GM18858 (cell line): Measurements from ENCODE around the gene RIT1.
"Not testable (repeated sequence)": the region's sequence is repeated elsewhere in the genome, so short reads cannot be mapped to it uniquely, and the experiment has no call there.

Source experiments
- ATAC-seq: cut with Tn5 transposase; IDR thresholded peaks from one replicate; pipeline ENCODE4 v1.9.1; 2021; ENCODE audit not compliant: unreplicated experiment

The RIT1 gene

DNA sequence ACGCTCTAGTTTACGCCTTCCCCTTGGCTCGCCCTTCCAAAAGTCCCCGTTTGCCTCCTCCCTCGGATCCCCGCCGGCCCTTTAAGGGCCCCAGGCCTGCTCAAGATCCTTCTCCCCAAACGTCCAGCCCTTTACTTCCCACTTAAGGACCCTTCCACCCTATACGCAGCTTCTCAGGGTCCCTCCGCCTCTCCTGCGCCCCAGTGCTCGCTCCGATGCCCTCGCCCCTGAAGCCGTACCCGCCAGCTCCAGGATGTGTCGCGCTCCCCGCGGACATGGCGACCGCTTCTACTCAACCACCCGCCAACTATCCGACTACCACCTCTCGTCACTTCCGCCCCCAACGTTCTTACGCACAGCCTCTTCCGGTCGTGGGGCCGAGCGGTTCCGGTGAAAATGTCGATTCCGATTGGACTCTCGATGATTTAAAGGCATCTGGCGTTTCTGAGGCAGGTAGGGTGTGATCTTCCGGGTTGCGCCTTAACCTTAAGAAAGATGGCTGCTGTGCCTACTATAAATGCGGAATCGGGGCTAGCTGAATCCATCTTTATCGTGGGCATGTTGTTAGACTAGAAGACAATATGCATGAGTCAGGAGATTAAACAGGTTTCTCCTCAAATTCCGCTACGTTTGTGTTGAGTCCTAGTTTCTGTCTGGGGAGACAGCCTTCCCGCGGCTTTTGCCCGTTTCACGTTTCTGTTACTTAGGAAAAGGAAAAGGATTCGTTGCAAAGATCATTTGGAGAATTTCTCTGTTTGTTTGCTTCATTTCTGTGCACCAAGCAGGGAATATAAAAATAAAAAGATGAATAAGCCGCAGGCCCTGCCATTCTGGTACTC is 23.2 kb upstream of the RIT1 start, which contains the start of gene KHDC4:
TSS of gene KHDC4 (minus strand) at position 317 of the 839 bp plus-strand sequence. CDS start at position 277, 40 bp downstream.
- peak; percentile 58 for ATAC-seq

GRCh38 chr1:155933591-155934096 is 22.5 kb upstream of the RIT1 start:
- no peak for ATAC-seq

- no peak for ATAC-seq
Measured at GRCh38 chr1:155932487-155932886, 21.3 kb upstream of the RIT1 start.

GRCh38 chr1:155932081-155932480 is 20.9 kb upstream of the RIT1 start:
- no peak for ATAC-seq

- ATAC-seq, result no peak
Measured at GRCh38 chr1:155931332-155932038, 20.3 kb upstream of the RIT1 start.

DNA sequence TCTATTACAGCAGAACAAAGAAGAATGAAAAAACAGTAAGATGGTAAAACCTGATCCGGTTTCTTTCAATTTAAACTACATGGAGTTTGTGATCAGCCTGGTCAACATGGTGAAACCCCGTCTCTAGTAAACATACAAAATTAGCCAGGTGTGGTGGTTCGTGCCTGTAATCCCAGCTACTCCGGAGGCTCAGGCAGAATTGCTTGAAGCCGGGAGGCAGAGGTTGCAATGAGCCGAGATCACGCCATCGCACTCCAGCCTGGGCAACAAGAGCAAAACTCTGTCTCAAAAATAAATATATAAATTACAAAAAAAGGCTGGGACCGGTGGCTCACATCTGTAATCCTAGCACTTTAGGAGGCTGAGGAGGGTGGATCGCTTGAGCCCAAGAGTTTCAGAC is 19.6 kb upstream of the RIT1 start:
- not testable (repeated sequence) for ATAC-seq

- ATAC-seq, result no peak
Measured at GRCh38 chr1:155929057-155929456, 17.9 kb upstream of the RIT1 start.

GRCh38 chr1:155925506-155925905 is 14.4 kb upstream of the RIT1 start:
- ATAC-seq, result no peak

DNA sequence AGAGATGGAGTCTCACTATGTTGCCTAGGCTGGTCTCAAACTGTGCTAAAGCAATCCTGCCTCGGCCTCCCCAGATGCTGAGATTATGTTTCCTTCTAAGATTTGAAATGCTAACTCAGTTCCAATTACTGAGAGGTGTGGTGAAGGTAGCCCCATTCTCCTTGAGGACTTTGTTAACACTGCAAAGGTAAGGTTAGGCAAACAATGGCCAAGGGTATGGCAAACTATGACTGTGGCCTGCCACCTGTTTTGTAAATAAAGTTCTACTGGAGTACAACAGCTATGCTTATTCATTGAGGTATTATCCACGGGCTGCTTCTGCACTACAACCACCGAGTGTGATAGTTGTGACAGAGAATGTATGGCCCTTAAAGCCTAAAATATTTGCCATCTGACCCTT is 9.6 kb upstream of the RIT1 start:
- ATAC-seq, result no peak

DNA sequence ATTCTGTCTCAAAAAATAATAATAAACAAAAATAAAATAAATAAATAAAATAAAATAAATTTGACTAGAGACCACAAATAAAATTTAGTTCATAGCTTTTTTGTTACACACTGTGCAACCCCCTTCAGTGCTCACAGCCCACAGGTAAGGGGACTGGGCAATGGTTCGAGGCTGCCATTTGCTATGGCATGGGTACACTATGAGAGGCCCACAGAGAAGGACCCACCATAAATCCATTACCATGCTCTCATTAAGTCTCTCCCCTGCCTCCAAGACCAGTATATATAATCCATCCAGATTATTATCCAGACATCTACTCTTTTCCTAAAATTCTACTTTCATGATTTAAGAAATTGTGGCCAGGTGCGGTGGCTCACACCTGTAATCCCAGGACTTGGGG is 8.7 kb upstream of the RIT1 start:
- no peak for ATAC-seq

GRCh38 chr1:155918660-155919059 is 7.5 kb upstream of the RIT1 start:
- no peak for ATAC-seq

DNA sequence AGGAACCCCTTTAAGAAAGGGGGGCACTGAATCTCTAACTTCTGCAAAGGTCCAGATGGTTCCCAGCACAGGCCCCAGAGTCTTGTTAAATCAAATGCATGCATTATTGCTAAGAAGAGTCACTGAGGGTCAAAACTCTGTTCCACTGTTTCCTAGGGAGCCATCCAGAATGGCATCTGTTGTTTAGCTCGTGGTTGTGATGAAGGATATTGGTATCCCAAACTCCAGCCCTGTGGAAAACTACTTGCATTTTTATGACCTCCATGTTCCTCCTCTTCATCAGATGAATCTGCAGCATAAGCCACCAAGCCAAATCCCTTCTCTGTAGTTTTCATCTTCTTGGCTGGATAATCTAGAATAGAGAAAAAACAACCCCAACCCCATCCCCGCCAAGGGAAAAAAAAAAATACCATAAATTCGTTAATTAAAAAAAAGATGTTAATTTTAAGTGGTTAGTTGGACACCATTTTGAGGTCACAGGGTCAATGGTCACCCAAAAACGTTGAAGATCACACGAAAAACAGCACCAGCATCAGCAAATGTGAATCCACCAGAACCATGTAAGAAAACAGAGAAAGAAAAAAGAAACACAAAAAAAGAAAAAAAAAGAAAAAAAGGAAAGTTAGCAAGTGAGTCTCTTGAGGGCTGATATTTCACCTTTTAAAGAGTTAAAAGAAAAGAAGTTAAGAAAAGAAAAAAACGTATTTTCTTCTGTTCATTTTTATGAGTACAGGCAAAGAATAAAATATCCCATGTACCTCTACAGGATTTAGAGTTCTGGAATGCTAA is 3.0 kb upstream of the RIT1 start:
- no peak for ATAC-seq

- no peak for ATAC-seq
Measured at GRCh38 chr1:155912056-155912536, 947 bp upstream of the RIT1 start.

DNA sequence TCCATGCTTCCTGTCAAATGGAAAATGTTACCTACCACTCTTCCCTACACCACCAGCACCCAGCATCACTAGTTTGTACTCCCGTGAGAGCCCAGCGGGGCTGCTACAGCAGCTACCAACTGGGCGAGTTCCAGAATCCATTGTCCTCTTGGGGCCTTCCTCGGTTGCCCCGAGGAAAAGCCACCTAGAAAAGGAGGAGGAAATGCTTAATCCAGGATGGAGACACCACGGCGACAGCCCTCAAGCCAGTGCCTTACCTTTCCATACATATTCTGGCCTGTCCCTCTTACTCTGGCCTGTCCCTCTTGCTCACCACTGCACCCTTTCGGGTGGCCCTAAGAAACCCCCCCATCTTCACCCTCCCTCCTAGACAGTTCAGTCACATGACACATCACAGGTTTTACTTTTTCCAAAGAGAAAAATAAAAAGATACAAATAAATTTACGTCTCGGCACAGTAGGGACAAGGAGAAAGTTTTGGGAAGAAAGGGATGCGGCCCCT is 478 bp downstream of the RIT1 start:
- no peak for ATAC-seq

- no peak for ATAC-seq
Measured at GRCh38 chr1:155909894-155910293, 1.3 kb downstream of the RIT1 start.

GRCh38 chr1:155904261-155904660 is 6.9 kb downstream of the RIT1 start:
- ATAC-seq, result no peak

- ATAC-seq, result no peak
Measured at GRCh38 chr1:155900161-155900560, 11.0 kb downstream of the RIT1 start.

DNA sequence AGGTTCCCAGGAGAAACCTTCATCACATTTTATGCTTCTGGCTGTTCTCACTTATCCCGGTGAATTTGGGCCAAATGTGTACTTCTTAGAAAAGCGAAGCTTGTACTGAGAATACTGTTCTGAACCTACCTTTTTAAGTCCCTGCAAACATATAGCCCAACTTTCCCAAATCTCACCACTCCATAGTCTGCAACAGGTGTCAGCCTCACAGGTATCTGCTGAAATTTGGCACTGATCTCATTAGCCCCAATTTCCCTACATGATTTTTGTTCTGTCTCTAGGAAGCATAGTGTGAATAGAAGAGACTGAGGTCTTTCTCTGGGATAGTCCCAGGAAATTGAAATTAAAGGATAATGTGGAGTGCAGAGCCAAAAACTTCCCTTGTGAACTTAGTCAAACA is 11.5 kb downstream of the RIT1 start:
- no peak for ATAC-seq

GRCh38 chr1:155898888-155899287 is 12.3 kb downstream of the RIT1 start:
- no peak for ATAC-seq

DNA sequence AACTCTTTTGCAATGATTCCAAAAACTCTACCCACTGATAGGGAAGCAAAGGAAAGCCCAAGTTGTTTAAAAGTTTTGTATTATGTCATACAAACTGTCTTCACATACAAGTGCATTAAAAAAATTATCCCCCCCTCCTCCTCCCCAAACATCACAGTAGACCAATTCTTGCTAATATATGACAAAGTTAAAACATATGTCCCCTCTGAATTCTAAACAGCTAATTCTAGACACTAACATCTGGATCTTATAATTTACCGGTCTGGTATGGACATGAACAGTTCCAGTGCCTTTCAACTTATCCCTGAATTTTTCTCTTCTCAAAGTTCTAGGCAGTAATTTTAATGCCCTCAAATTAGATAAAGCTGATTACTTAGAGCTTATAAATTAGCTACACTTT is 13.4 kb downstream of the RIT1 start:
- no peak for ATAC-seq

DNA sequence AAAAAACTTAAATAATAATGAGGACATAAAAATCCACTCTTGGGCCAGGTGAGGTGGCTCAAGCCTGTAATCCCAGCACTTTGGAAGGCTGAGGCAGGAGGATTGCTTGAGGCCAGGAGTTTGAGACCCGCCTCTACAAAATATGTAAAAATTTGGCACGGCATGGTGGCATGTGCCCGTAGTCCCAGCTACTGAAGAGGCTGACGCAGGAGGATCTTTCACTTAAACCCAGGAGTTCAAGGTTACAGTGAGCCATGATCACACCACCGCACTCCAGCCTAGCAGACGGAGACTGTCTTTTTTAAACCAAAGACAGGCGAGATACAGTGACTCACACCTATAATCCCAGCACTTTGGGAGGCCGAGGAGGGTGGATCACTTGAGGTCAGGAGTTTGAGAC is 14.7 kb downstream of the RIT1 start:
- ATAC-seq, result not testable (repeated sequence)
